ENCODE data around the gene OR2T35. TPM values are rescaled to one million over a fixed set of nuclear protein-coding genes. Genes with fewer than 3 reads are reported as not detected.

Gene OR2T35
- total and polyA plus RNA-seq, 2 of the 13 experiments (the other 11 are each of a cell fraction or from before 2014, with no cell fraction given): not detected

DNA sequence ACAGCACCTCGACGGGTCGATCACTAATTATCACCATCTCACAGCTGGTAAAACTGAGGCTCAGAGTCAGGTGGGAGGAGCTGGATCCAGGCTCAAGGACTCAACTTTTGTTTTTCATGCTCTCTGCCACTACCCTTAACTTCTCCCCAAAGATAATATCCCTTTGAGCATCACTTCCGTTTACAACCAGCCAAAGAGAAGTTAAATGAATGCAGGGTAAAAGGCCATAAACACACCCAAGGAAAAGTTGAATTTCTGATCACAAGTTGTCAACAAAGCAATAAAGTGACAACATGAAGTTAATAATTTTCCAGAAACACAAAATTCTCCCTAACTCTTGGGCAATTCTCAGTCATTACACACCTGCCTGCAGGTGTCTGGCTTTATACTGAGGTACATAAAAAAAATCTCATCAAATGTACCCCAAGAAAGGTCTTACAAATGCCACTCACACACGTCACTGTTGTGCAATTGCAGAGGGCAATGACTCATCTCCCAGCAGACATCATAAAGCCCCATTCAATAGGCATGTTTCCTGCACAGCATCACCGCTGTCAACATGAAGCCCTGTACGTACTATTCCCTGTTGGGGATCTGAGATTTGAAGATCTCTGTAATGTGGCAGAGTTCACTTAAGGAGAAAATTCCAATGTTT lies 13.6 kb downstream of the OR2T35 start:
- H3K4me2 ChIP-seq (ENCODE audit: low read depth, low read length): no peak overlapping the region
- no peak overlapping the region for H3K4me3 ChIP-seq (replicated peaks in 1 of 3; ENCODE audit: insufficient read depth in 1 of 3, low read depth in 2 of 3, low read length in 3 of 3)
- no peaks in the 10 kb centered on the region for H4K20me1 ChIP-seq (ENCODE audit: insufficient read depth, low read length)
- peak; percentile 16 for DNase-seq (ENCODE audit: low spot score)
- 26% methylated on average over 7 of the region's 7 CpGs for WGBS (ENCODE audit: low lambda C conversion rate)
- H3K27me3 ChIP-seq (ENCODE audit: control insufficient read depth in 1 of 2, insufficient read depth in 2 of 2, low read length in 2 of 2): no peaks in the 10 kb centered on the region; a peak in 1 of 5 replicates
- H2AFZ ChIP-seq (ENCODE audit: low read length): no peak overlapping the region
- H3K27ac ChIP-seq (ENCODE audit: extremely low read length, insufficient read depth, low read length): no peak overlapping the region
- CTCF ChIA-PET (ENCODE audit: low intra/inter-chr PET ratio, low total read pairs): no interaction called here
- ATAC-seq: no peak
- no peaks in the 10 kb centered on the region for H3K36me3 ChIP-seq (replicated peaks in 1 of 2; ENCODE audit: control insufficient read depth in 1 of 2, insufficient read depth in 2 of 2, low read length in 2 of 2)
- H3K9me3 ChIP-seq (ENCODE audit: low read length): no peaks in the 10 kb centered on the region
- POLR2A ChIA-PET: no interaction called here
- no peak overlapping the region for H3K9ac ChIP-seq (ENCODE audit: insufficient read depth, low read depth, low read length)
- no peak for FAIRE-seq
- H3K4me1 ChIP-seq (ENCODE audit: insufficient read depth, low read length): no peaks in the 10 kb centered on the region
- H3K79me2 ChIP-seq (ENCODE audit: insufficient read depth, low read length): no peaks in the 10 kb centered on the region
- in situ Hi-C loops (cut with HindIII; ENCODE audit: extremely low pct_ligation_motif_present, low pct_unique_long_range_greater_than_20kb) (no loop called here), intact Hi-C loops (cut with micrococcal nuclease; ENCODE audit: unreplicated experiment) (no loop called here)
- no TSS peak for BruUV-seq (replicated peaks)
- TF ChIP-seq, protein P1, sequence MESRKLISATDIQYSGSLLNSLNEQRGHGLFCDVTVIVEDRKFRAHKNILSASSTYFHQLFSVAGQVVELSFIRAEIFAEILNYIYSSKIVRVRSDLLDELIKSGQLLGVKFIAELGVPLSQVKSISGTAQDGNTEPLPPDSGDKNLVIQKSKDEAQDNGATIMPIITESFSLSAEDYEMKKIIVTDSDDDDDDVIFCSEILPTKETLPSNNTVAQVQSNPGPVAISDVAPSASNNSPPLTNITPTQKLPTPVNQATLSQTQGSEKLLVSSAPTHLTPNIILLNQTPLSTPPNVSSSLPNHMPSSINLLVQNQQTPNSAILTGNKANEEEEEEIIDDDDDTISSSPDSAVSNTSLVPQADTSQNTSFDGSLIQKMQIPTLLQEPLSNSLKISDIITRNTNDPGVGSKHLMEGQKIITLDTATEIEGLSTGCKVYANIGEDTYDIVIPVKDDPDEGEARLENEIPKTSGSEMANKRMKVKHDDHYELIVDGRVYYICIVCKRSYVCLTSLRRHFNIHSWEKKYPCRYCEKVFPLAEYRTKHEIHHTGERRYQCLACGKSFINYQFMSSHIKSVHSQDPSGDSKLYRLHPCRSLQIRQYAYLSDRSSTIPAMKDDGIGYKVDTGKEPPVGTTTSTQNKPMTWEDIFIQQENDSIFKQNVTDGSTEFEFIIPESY (CRISPR knock-in tag; IDR thresholded peaks at IDR 0.05): no peak
- TF ChIP-seq CEBPB (IDR thresholded peaks at IDR 0.05; ENCODE audit: borderline replicate concordance, low read depth, low read length) (peak; percentile 86), FOXA3 (CRISPR knock-in tag; IDR thresholded peaks at IDR 0.05) (peak; percentile 16; the same call in 1 of the 2 replicates), ZNF775 (CRISPR knock-in tag; IDR thresholded peaks at IDR 0.05; ENCODE audit: borderline replicate concordance) (no peak), ZNF850 (CRISPR knock-in tag; conservative IDR thresholded peaks at IDR 0.05) (no peak), ATRX (CRISPR knock-in tag; IDR thresholded peaks at IDR 0.05; ENCODE audit: borderline replicate concordance) (no peak), GATAD2A (CRISPR knock-in tag; IDR thresholded peaks at IDR 0.05) (0 out of 2 replicates have a peak, but pooled peaks have one; percentile 32), FOXP1 (IDR thresholded peaks at IDR 0.05) (no peak), FOXP1 (CRISPR knock-in tag; IDR thresholded peaks at IDR 0.05) (no peak), POLR2G (IDR thresholded peaks at IDR 0.05; ENCODE audit: low read depth, low read length) (no peak), ZNF33A (CRISPR knock-in tag; IDR thresholded peaks at IDR 0.05; ENCODE audit: borderline replicate concordance) (no peak), ZNF607 (CRISPR knock-in tag; IDR thresholded peaks at IDR 0.05; ENCODE audit: borderline replicate concordance) (no peak), FOSL2 (CRISPR knock-in tag; IDR thresholded peaks at IDR 0.05) (peak; percentile 96)
- TF ChIP-seq, protein P2, sequence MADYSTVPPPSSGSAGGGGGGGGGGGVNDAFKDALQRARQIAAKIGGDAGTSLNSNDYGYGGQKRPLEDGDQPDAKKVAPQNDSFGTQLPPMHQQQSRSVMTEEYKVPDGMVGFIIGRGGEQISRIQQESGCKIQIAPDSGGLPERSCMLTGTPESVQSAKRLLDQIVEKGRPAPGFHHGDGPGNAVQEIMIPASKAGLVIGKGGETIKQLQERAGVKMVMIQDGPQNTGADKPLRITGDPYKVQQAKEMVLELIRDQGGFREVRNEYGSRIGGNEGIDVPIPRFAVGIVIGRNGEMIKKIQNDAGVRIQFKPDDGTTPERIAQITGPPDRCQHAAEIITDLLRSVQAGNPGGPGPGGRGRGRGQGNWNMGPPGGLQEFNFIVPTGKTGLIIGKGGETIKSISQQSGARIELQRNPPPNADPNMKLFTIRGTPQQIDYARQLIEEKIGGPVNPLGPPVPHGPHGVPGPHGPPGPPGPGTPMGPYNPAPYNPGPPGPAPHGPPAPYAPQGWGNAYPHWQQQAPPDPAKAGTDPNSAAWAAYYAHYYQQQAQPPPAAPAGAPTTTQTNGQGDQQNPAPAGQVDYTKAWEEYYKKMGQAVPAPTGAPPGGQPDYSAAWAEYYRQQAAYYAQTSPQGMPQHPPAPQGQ (CRISPR knock-in tag; IDR thresholded peaks at IDR 0.05; ENCODE audit: borderline replicate concordance): no peak
- TF ChIP-seq, protein P3, sequence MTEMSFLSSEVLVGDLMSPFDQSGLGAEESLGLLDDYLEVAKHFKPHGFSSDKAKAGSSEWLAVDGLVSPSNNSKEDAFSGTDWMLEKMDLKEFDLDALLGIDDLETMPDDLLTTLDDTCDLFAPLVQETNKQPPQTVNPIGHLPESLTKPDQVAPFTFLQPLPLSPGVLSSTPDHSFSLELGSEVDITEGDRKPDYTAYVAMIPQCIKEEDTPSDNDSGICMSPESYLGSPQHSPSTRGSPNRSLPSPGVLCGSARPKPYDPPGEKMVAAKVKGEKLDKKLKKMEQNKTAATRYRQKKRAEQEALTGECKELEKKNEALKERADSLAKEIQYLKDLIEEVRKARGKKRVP (CRISPR knock-in tag; IDR thresholded peaks at IDR 0.05): 0 out of 4 replicates have a peak, but pooled peaks of 1 of the 2 experiments have one; percentile 30
- TF ChIP-seq, protein P4, sequence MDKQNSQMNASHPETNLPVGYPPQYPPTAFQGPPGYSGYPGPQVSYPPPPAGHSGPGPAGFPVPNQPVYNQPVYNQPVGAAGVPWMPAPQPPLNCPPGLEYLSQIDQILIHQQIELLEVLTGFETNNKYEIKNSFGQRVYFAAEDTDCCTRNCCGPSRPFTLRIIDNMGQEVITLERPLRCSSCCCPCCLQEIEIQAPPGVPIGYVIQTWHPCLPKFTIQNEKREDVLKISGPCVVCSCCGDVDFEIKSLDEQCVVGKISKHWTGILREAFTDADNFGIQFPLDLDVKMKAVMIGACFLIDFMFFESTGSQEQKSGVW (CRISPR knock-in tag; IDR thresholded peaks at IDR 0.05; ENCODE audit: borderline replicate concordance): no peak
- TF ChIP-seq, protein P5, sequence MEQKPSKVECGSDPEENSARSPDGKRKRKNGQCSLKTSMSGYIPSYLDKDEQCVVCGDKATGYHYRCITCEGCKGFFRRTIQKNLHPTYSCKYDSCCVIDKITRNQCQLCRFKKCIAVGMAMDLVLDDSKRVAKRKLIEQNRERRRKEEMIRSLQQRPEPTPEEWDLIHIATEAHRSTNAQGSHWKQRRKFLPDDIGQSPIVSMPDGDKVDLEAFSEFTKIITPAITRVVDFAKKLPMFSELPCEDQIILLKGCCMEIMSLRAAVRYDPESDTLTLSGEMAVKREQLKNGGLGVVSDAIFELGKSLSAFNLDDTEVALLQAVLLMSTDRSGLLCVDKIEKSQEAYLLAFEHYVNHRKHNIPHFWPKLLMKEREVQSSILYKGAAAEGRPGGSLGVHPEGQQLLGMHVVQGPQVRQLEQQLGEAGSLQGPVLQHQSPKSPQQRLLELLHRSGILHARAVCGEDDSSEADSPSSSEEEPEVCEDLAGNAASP (CRISPR knock-in tag; IDR thresholded peaks at IDR 0.05; ENCODE audit: borderline replicate concordance): no peak
